MM.1S (cell line): Measurements from ENCODE around the gene LRIF1.

ENCODE experiments used
- DNase-seq: peaks from one replicate; pipeline ENCODE4 v3.0.0-alpha.2; 2015
- H2AFZ ChIP-seq: fragments of 300-600 bp; sonication (generic); 2 replicates; pipeline ENCODE4 v1.6.0; 2016; ENCODE audit warnings: antibody characterized with exemption, low read length
- H3F3A ChIP-seq: fragments of 300-600 bp; sonication (generic); 2 replicates; pipeline ENCODE4 v1.6.1; 2016; ENCODE audit warnings: mild to moderate bottlenecking, antibody characterized with exemption, low read length, moderate library complexity, mixed read lengths; ENCODE audit not compliant: insufficient read depth
- H3K27ac ChIP-seq: fragments of 300-600 bp; sonication (generic); 2 replicates; pipeline ENCODE4 v1.5.1; 2016; ENCODE audit warnings: mild to moderate bottlenecking, low read length
- H3K27me3 ChIP-seq: fragments of 300-600 bp; sonication (generic); replicated peaks from 2 replicates; pipeline ENCODE4 v1.6.0; 2016; ENCODE audit warnings: low read length; ENCODE audit not compliant: insufficient read depth
- H3K36me3 ChIP-seq: fragments of 300-600 bp; sonication (generic); replicated peaks from 2 replicates; pipeline ENCODE4 v1.6.1; 2016; ENCODE audit warnings: mild to moderate bottlenecking, low read length, mixed read lengths; ENCODE audit not compliant: insufficient read depth
- H3K4me1 ChIP-seq: fragments of 300-600 bp; sonication (generic); 2 replicates; pipeline ENCODE4 v1.6.1; 2016; ENCODE audit warnings: low read length, mixed read lengths
- H3K4me2 ChIP-seq: fragments of 300-600 bp; sonication (generic); 2 replicates; pipeline ENCODE4 v1.6.0; 2016; ENCODE audit warnings: low read depth, low read length
- H3K4me3 ChIP-seq: fragments of 300-600 bp; sonication (generic); 2 replicates; pipeline ENCODE4 v1.5.1; 2016; ENCODE audit warnings: low read length, mixed read lengths
- H3K79me2 ChIP-seq: fragments of 300-600 bp; sonication (generic); 2 replicates; pipeline ENCODE4 v1.6.1; 2016; ENCODE audit warnings: mixed run types, low read length, mixed read lengths
- H3K9ac ChIP-seq: fragments of 300-600 bp; sonication (generic); 2 replicates; pipeline ENCODE4 v1.6.1; 2016; ENCODE audit warnings: low read length, mixed read lengths
- H3K9me2 ChIP-seq: fragments of 300-600 bp; sonication (generic); replicated peaks from 2 replicates; pipeline ENCODE4 v1.6.1; 2016; ENCODE audit warnings: mild to moderate bottlenecking, low read length, mixed read lengths; ENCODE audit not compliant: insufficient read depth
- H3K9me3 ChIP-seq: fragments of 300-600 bp; sonication (generic); replicated peaks from 2 replicates; pipeline ENCODE4 v1.6.1; 2016; ENCODE audit warnings: mild to moderate bottlenecking, low read length, mixed read lengths; ENCODE audit not compliant: insufficient read depth
- H4K20me1 ChIP-seq: fragments of 300-600 bp; sonication (generic); 2 replicates; pipeline ENCODE4 v1.6.1; 2016; ENCODE audit warnings: mild to moderate bottlenecking, low read length, moderate library complexity, mixed read lengths; ENCODE audit not compliant: insufficient read depth
- CTCF ChIP-seq: fragments of 300-600 bp; sonication (generic); IDR thresholded peaks from 2 replicates; pipeline ENCODE4 v1.5.1; 2016; ENCODE audit warnings: antibody characterized with exemption, low read length, mixed read lengths
- EZH2 ChIP-seq: fragments of 300-600 bp; sonication (generic); optimal IDR thresholded peaks from 2 replicates; pipeline ENCODE3; 2017; ENCODE audit warnings: low read depth, mild to moderate bottlenecking, antibody characterized with exemption, low read length, mixed read lengths
- EZH2phosphoT487 ChIP-seq: fragments of 300-600 bp; sonication (generic); IDR thresholded peaks from 2 replicates; pipeline ENCODE4 v1.6.1; 2018; ENCODE audit warnings: antibody characterized with exemption, low read length

Gene LRIF1

GRCh38 chr1:110912784-110913183 lies 50.9 kb downstream of the LRIF1 start:
- Histone ChIP-seq H2AFZ (no peak overlapping the region), H3K9me3 (no peaks in the 10 kb centered on the region), H3K4me1 (peaks cover 5% of the 10 kb centered on the region; the same call in 1 of the 2 replicates), H3F3A (no peaks in the 10 kb centered on the region), H3K4me3 (no peak overlapping the region), H3K9ac (no peak overlapping the region), H3K36me3 (no peaks in the 10 kb centered on the region), H3K4me2 (no peak overlapping the region), H3K9me2 (no peaks in the 10 kb centered on the region), H3K27ac (no peak overlapping the region), H4K20me1 (no peaks in the 10 kb centered on the region), H3K27me3 (no peaks in the 10 kb centered on the region), H3K79me2 (no peaks in the 10 kb centered on the region)
- TF ChIP-seq EZH2 (no peak), EZH2phosphoT487 (no peak)
- DNase-seq = no peak

GRCh38 chr1:110903853-110904500 lies 59.7 kb downstream of the LRIF1 start:
- TF ChIP-seq EZH2phosphoT487 (no peak), EZH2 (no peak), CTCF (no peak)
- Histone ChIP-seq H3K9me2 (no peaks in the 10 kb centered on the region), H3K4me3 (no peak overlapping the region), H3K4me1 (no peaks in the 10 kb centered on the region), H3K79me2 (no peaks in the 10 kb centered on the region), H3K27me3 (no peaks in the 10 kb centered on the region), H3K4me2 (no peak overlapping the region), H3F3A (no peaks in the 10 kb centered on the region), H4K20me1 (no peaks in the 10 kb centered on the region), H2AFZ (no peak overlapping the region), H3K9me3 (no peaks in the 10 kb centered on the region), H3K9ac (no peak overlapping the region), H3K36me3 (no peaks in the 10 kb centered on the region), H3K27ac (no peak overlapping the region)
- DNase-seq = no peak

GRCh38 chr1:110902820-110903463 lies 60.8 kb downstream of the LRIF1 start:
- Histone ChIP-seq H2AFZ (no peak overlapping the region), H3K79me2 (no peaks in the 10 kb centered on the region), H4K20me1 (no peaks in the 10 kb centered on the region), H3K9ac (no peak overlapping the region), H3F3A (no peaks in the 10 kb centered on the region), H3K4me1 (no peaks in the 10 kb centered on the region), H3K36me3 (no peaks in the 10 kb centered on the region), H3K9me2 (no peaks in the 10 kb centered on the region), H3K9me3 (no peaks in the 10 kb centered on the region), H3K27me3 (no peaks in the 10 kb centered on the region), H3K4me2 (no peak overlapping the region), H3K27ac (no peak overlapping the region), H3K4me3 (no peak overlapping the region)
- TF ChIP-seq EZH2 (no peak), EZH2phosphoT487 (no peak), CTCF (no peak)
- DNase-seq = no peak

- Histone ChIP-seq H3K9ac (no peak overlapping the region), H3K4me3 (no peak overlapping the region), H3K27me3 (no peaks in the 10 kb centered on the region), H3K27ac (no peak overlapping the region), H3K9me2 (no peaks in the 10 kb centered on the region), H3K4me2 (no peak overlapping the region), H3K36me3 (no peaks in the 10 kb centered on the region), H3K79me2 (peaks cover 15% of the 10 kb centered on the region; the same call in 1 of the 2 replicates), H2AFZ (no peak overlapping the region), H4K20me1 (no peaks in the 10 kb centered on the region), H3K4me1 (peaks cover 14% of the 10 kb centered on the region), H3K9me3 (no peaks in the 10 kb centered on the region), H3F3A (no peaks in the 10 kb centered on the region)
- no peak for DNase-seq
- TF ChIP-seq CTCF (no peak), EZH2phosphoT487 (no peak), EZH2 (no peak)
Observed at GRCh38 chr1:110899458-110899843, 64.3 kb downstream of the LRIF1 start.
